ENCODE results near the gene FAM81B.

The FAM81B gene

DNA sequence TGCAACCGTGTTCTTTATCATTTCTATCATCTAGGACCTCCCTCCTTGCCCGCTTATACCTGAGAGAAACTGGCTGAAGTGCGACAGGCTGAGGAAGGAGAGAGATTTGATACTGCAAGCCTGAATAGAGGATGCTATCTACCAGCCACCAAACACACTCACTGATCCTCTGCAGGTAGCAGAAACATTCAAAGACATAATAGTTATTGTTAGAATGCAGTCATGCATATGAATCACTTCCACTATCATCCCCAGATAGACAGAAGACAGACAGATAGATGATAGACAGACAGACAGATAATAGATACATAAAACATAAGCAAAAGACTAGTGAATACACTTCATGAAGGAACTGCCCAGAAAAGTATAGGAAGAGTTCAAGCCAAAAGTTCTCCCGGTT lies 32.9 kb downstream of the FAM81B start:
- H3K9me3 ChIP-seq (ENCODE audit: control insufficient read depth, insufficient read depth, low read depth, low read length): no peaks in the 10 kb centered on the region
- H3K27ac ChIP-seq (ENCODE audit: extremely low read depth, low read depth, low read length): no peak overlapping the region
- ChIA-PET CTCF (no interaction called here), POLR2A (no interaction called here)
- H3K36me3 ChIP-seq (ENCODE audit: control insufficient read depth in 2 of 2, insufficient read depth in 1 of 2, low read length in 2 of 2): no peaks in the 10 kb centered on the region
- no peak overlapping the region for H3K4me3 ChIP-seq (ENCODE audit: low read depth, low read length)
- no peaks in the 10 kb centered on the region for H3K4me1 ChIP-seq (ENCODE audit: control insufficient read depth, insufficient read depth, low read length)
- TF ChIP-seq ZNF175 (tag by site-specific recombination; IDR thresholded peaks at IDR 0.05): no peak
- TF ChIP-seq ZNF785 (tag by site-specific recombination; IDR thresholded peaks at IDR 0.05): no peak
- TF ChIP-seq ZNF677 (tag by site-specific recombination; IDR thresholded peaks at IDR 0.05): no peak
- TF ChIP-seq SP2 (tag by site-specific recombination; IDR thresholded peaks at IDR 0.05): no peak
- TF ChIP-seq, protein P1, sequence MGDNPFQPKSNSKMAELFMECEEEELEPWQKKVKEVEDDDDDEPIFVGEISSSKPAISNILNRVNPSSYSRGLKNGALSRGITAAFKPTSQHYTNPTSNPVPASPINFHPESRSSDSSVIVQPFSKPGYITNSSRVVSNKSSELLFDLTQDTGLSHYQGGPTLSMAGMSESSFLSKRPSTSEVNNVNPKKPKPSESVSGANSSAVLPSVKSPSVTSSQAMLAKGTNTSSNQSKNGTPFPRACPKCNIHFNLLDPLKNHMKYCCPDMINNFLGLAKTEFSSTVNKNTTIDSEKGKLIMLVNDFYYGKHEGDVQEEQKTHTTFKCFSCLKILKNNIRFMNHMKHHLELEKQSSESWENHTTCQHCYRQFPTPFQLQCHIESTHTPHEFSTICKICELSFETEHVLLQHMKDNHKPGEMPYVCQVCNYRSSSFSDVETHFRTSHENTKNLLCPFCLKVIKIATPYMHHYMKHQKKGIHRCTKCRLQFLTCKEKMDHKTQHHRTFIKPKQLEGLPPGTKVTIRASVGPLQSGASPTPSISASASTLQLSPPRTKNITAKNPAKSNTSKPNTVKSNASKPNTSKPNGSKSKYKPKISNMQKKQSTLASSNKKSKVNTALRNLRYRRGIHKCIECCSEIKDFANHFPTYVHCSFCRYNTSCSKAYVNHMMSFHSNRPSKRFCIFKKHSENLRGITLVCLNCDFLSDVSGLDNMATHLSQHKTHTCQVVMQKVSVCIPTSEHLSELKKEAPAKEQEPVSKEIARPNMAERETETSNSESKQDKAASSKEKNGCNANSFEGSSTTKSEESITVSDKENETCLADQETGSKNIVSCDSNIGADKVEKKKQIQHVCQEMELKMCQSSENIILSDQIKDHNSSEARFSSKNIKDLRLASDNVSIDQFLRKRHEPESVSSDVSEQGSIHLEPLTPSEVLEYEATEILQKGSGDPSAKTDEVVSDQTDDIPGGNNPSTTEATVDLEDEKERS (tag by site-specific recombination; IDR thresholded peaks at IDR 0.05): no peak

DNA sequence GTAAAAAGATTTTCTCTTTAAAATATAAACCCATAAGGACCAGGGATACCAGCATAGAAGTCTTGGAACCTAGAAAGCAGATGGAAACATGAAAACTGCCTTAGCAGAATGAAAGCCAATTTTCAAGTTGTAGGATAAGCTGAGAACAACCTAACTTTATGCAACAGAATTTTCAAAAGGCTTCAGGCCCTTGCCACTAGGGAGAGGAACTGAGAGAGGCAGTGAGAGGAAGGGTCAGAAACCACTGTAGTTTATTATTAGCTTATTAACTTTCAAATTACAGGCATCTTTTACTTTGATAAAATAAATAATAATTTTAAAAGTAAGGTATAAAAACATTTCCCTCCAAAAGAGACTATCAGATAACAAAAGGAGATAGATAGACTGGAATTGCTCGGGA lies 33.4 kb downstream of the FAM81B start:
- Histone ChIP-seq H3K4me3 (ENCODE audit: low read depth, low read length) (no peak overlapping the region), H3K4me1 (ENCODE audit: control insufficient read depth, insufficient read depth, low read length) (no peaks in the 10 kb centered on the region), H3K36me3 (ENCODE audit: control insufficient read depth in 2 of 2, insufficient read depth in 1 of 2, low read length in 2 of 2) (no peaks in the 10 kb centered on the region), H3K27ac (ENCODE audit: extremely low read depth, low read depth, low read length) (no peak overlapping the region), H3K9me3 (ENCODE audit: control insufficient read depth, insufficient read depth, low read depth, low read length) (no peaks in the 10 kb centered on the region)
- POLR2A ChIA-PET: interaction anchor here (0.6 kb wide), 1 partner anchor 352 kb away, joined by 4 read pairs; no protein-coding TSS in a partner anchor
- CTCF ChIA-PET: no interaction called here
- TF ChIP-seq KLF16 (tag by site-specific recombination; IDR thresholded peaks at IDR 0.05): no peak
- TF ChIP-seq, protein P2, sequence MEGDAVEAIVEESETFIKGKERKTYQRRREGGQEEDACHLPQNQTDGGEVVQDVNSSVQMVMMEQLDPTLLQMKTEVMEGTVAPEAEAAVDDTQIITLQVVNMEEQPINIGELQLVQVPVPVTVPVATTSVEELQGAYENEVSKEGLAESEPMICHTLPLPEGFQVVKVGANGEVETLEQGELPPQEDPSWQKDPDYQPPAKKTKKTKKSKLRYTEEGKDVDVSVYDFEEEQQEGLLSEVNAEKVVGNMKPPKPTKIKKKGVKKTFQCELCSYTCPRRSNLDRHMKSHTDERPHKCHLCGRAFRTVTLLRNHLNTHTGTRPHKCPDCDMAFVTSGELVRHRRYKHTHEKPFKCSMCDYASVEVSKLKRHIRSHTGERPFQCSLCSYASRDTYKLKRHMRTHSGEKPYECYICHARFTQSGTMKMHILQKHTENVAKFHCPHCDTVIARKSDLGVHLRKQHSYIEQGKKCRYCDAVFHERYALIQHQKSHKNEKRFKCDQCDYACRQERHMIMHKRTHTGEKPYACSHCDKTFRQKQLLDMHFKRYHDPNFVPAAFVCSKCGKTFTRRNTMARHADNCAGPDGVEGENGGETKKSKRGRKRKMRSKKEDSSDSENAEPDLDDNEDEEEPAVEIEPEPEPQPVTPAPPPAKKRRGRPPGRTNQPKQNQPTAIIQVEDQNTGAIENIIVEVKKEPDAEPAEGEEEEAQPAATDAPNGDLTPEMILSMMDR (tag by site-specific recombination; IDR thresholded peaks at IDR 0.05): no peak
- no peak for TF ChIP-seq ZNF585B (tag by site-specific recombination; IDR thresholded peaks at IDR 0.05)

DNA sequence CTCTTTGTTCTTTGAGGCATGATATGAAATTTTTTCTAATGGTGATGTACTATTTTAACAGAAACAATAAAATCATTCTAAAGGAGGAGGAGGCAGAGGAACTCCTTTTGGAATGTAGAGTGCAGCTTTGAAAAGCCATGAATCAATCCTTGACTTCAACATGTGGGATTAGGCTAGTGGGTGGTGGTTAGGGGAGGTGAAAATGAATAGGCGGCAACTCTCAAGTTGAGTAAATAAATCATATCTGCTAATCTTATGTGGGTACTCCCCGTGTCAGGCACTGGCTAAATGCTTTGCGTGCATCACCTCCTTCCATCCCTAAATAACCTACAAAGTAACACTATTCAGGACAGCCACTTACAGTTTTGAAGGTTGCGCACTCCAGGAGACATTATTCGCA lies 35.1 kb downstream of the FAM81B start:
- ChIA-PET CTCF (interaction anchor here (0.6 kb wide), 1 partner anchor 101 kb away, joined by 3 read pairs; no protein-coding TSS in a partner anchor), POLR2A (no interaction called here)
- Histone ChIP-seq H3K4me3 (ENCODE audit: low read depth, low read length) (no peak overlapping the region), H3K36me3 (ENCODE audit: control insufficient read depth in 2 of 2, insufficient read depth in 1 of 2, low read length in 2 of 2) (no peaks in the 10 kb centered on the region), H3K27ac (ENCODE audit: extremely low read depth, low read depth, low read length) (no peak overlapping the region), H3K9me3 (ENCODE audit: control insufficient read depth, insufficient read depth, low read depth, low read length) (no peaks in the 10 kb centered on the region), H3K4me1 (ENCODE audit: control insufficient read depth, insufficient read depth, low read length) (no peaks in the 10 kb centered on the region)
- TF ChIP-seq GFI1B (tag by site-specific recombination; IDR thresholded peaks at IDR 0.05) (no peak), ZNF571 (tag by site-specific recombination; IDR thresholded peaks at IDR 0.05) (no peak), ZNF214 (tag by site-specific recombination; IDR thresholded peaks at IDR 0.05; ENCODE audit: borderline replicate concordance) (no peak), EGR2 (tag by site-specific recombination; IDR thresholded peaks at IDR 0.05; ENCODE audit: low read depth) (peak; percentile 90), ZFHX2 (tag by site-specific recombination; conservative IDR thresholded peaks at IDR 0.05) (peak; percentile 74), WT1 (tag by site-specific recombination; IDR thresholded peaks at IDR 0.05) (peak; percentile 73), ZNF510 (tag by site-specific recombination; IDR thresholded peaks at IDR 0.05; ENCODE audit: insufficient replicate concordance) (no peak), ZNF658 (tag by site-specific recombination; IDR thresholded peaks at IDR 0.05) (no peak), SP7 (tag by site-specific recombination; IDR thresholded peaks at IDR 0.05) (0 out of 2 replicates have a peak, but pooled peaks have one; percentile 38), ZNF10 (tag by site-specific recombination; IDR thresholded peaks at IDR 0.05) (no peak)
- TF ChIP-seq, protein P3, sequence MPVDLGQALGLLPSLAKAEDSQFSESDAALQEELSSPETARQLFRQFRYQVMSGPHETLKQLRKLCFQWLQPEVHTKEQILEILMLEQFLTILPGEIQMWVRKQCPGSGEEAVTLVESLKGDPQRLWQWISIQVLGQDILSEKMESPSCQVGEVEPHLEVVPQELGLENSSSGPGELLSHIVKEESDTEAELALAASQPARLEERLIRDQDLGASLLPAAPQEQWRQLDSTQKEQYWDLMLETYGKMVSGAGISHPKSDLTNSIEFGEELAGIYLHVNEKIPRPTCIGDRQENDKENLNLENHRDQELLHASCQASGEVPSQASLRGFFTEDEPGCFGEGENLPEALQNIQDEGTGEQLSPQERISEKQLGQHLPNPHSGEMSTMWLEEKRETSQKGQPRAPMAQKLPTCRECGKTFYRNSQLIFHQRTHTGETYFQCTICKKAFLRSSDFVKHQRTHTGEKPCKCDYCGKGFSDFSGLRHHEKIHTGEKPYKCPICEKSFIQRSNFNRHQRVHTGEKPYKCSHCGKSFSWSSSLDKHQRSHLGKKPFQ (tag by site-specific recombination; IDR thresholded peaks at IDR 0.05): no peak

Measured in HEK293 (cell line).